Measurements from ENCODE around the gene DHH.

GRCh38 chr12:49100380-49100779 is 5.8 kb upstream of the DHH start:
- TF ChIP-seq ZNF589 (CRISPR knock-in tag; IDR thresholded peaks at IDR 0.05; ENCODE audit: low read depth), result no peak
- no peak for TF ChIP-seq BRF1 (IDR thresholded peaks at IDR 0.05; ENCODE audit: borderline replicate concordance, extremely low read depth, insufficient read length)
- TF ChIP-seq ZNF311 (CRISPR knock-in tag; IDR thresholded peaks at IDR 0.05), result no peak
- TF ChIP-seq REST (IDR thresholded peaks at IDR 0.05; ENCODE audit: borderline replicate concordance), result no peak
- no peak for TF ChIP-seq REST (CRISPR knock-in tag; IDR thresholded peaks at IDR 0.05; ENCODE audit: low read depth)
- no peak for TF ChIP-seq JUNB (CRISPR knock-in tag; conservative IDR thresholded peaks at IDR 0.05)
- TF ChIP-seq FOXJ3 (CRISPR knock-in tag; IDR thresholded peaks at IDR 0.05), result no peak
